ENCODE results near the gene YJU2.
"Not testable (repeated sequence)": the region's sequence is repeated elsewhere in the genome, so short reads cannot be mapped to it uniquely, and the experiment has no call there.

The YJU2 gene

GRCh38 chr19:4229179-4229931, 17.5 kb upstream of the YJU2 start, which contains the start of gene EBI3:
TSS of gene EBI3 (plus strand) at chr19:4229523. CDS start at chr19:4229551, 28 bp downstream.
- no peak for DNase-seq

- DNase-seq, result not testable (repeated sequence)
Measured at GRCh38 chr19:4230237-4230636, 16.6 kb upstream of the YJU2 start.

GRCh38 chr19:4231521-4231920, 15.4 kb upstream of the YJU2 start:
- not testable (repeated sequence) for DNase-seq

- DNase-seq, result not testable (repeated sequence)
Measured at GRCh38 chr19:4232139-4232538, 14.7 kb upstream of the YJU2 start.

- DNase-seq, result no peak
Measured at GRCh38 chr19:4232614-4233281, 14.1 kb upstream of the YJU2 start.

GRCh38 chr19:4233282-4233853, 13.5 kb upstream of the YJU2 start:
- DNase-seq, result peak; percentile 72

GRCh38 chr19:4234142-4234861, 12.6 kb upstream of the YJU2 start:
- DNase-seq, result no peak

GRCh38 chr19:4234862-4235201, 12.0 kb upstream of the YJU2 start:
- no peak for DNase-seq

GRCh38 chr19:4237510-4237909, 9.4 kb upstream of the YJU2 start:
- not testable (repeated sequence) for DNase-seq

GRCh38 chr19:4238831-4239230, 8.0 kb upstream of the YJU2 start:
- DNase-seq, result no peak

- DNase-seq, result no peak
Measured at GRCh38 chr19:4241824-4242430, 5.0 kb upstream of the YJU2 start.

- not testable (repeated sequence) for DNase-seq
Measured at GRCh38 chr19:4245938-4246337, 942 bp upstream of the YJU2 start.

- DNase-seq, result no peak
Measured at GRCh38 chr19:4256563-4256962, 9.7 kb downstream of the YJU2 start.

GRCh38 chr19:4257025-4257424, 10.1 kb downstream of the YJU2 start:
- DNase-seq, result no peak

GRCh38 chr19:4258181-4258580, 11.3 kb downstream of the YJU2 start:
- no peak for DNase-seq

- no peak for DNase-seq
Measured at GRCh38 chr19:4260613-4261191, 13.8 kb downstream of the YJU2 start.

- no peak for DNase-seq
Measured at GRCh38 chr19:4264812-4265211, 17.9 kb downstream of the YJU2 start.

GRCh38 chr19:4266253-4267000, 19.5 kb downstream of the YJU2 start:
- no peak for DNase-seq

GRCh38 chr19:4267101-4267900, 20.4 kb downstream of the YJU2 start:
- peak; percentile 72 for DNase-seq

- DNase-seq, result no peak
Measured at GRCh38 chr19:4267901-4268815, 21.3 kb downstream of the YJU2 start.

All from RPMI8226 (cell line).